HCT116 (cell line): Measurements from ENCODE around the gene SLCO2A1.

Experiments used
- EZH2phosphoT487 ChIP-seq: fragments of 200-600 bp; IDR thresholded peaks from 2 replicates; pipeline ENCODE4 v1.6.1; 2018; ENCODE audit warnings: antibody characterized with exemption, borderline replicate concordance
- POLR2A ChIP-seq: IDR thresholded peaks from 2 replicates; pipeline ENCODE4 v1.7.0; 2011; ENCODE audit warnings: borderline replicate concordance; ENCODE audit not compliant: insufficient read depth, insufficient read length; ENCODE audit errors: extremely low read depth
- RAD21 ChIP-seq: IDR thresholded peaks from 2 replicates; pipeline ENCODE4 v1.6.1; 2012; ENCODE audit warnings: low read depth, mild to moderate bottlenecking
- SRF ChIP-seq: IDR thresholded peaks from 2 replicates; pipeline ENCODE4 v1.6.1; 2012; ENCODE audit warnings: low read depth
- ZNF274 ChIP-seq: fragments of 200-500 bp; sonication (Bioruptor generic); IDR thresholded peaks from 2 replicates; pipeline ENCODE4 v1.6.1; 2014; ENCODE audit warnings: mild to moderate bottlenecking, low read depth, low read length, inconsistent platforms
- TF ChIP-seq, protein P1 (sequence below), 3 experiments: fragments of 200-600 bp in 1 of 3; sonication (generic) in 1 of 3; IDR thresholded peaks in 2 of 3; conservative IDR thresholded peaks in 1 of 3; 2 replicates each; pipeline ENCODE4 v1.5.1; 2012 to 2017; ENCODE audit warnings: low read depth in 2 of 3, low read length in 2 of 3, antibody characterized with exemption in 1 of 3, borderline replicate concordance in 1 of 3, control low read depth in 1 of 3, mild to moderate bottlenecking in 1 of 3, mixed read lengths in 1 of 3, mixed run types in 1 of 3, moderate library complexity in 1 of 3; ENCODE audit not compliant: insufficient read depth in 1 of 3
- TF ChIP-seq, protein P2 (sequence below): IDR thresholded peaks from 2 replicates; pipeline ENCODE4 v1.6.1; 2012
- TF ChIP-seq, protein P3 (sequence below): IDR thresholded peaks from 2 replicates; pipeline ENCODE4 v1.6.1; 2011; ENCODE audit warnings: mild to moderate bottlenecking, low read length, moderate library complexity; ENCODE audit not compliant: insufficient replicate concordance; ENCODE audit errors: extremely low read depth

DNA sequence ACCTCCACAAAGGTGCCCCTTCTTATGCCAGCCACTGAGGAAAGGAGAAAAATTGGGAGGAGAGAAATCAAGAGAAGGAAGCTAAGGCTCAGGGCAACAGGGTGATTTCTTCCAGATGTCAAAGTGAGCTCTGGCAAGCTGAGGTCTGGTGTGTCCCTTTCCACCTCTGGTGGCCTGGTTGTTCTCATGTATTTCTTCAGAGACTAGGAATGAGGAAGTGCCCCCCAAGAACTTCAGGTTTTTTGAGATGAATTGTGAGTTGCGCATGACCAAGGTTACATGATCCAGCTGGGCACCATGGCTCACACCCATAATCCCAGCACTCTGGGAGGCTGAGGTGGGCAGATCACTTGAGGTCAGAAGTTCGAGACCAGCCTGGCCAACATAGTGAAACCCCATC, 139.7 kb downstream of the SLCO2A1 start:
- no peak for TF ChIP-seq RAD21
- no peak for TF ChIP-seq ZNF274
- TF ChIP-seq, protein P1, sequence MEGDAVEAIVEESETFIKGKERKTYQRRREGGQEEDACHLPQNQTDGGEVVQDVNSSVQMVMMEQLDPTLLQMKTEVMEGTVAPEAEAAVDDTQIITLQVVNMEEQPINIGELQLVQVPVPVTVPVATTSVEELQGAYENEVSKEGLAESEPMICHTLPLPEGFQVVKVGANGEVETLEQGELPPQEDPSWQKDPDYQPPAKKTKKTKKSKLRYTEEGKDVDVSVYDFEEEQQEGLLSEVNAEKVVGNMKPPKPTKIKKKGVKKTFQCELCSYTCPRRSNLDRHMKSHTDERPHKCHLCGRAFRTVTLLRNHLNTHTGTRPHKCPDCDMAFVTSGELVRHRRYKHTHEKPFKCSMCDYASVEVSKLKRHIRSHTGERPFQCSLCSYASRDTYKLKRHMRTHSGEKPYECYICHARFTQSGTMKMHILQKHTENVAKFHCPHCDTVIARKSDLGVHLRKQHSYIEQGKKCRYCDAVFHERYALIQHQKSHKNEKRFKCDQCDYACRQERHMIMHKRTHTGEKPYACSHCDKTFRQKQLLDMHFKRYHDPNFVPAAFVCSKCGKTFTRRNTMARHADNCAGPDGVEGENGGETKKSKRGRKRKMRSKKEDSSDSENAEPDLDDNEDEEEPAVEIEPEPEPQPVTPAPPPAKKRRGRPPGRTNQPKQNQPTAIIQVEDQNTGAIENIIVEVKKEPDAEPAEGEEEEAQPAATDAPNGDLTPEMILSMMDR (IDR thresholded peaks at IDR 0.05 in 2 of 3, conservative IDR thresholded peaks at IDR 0.05 in 1 of 3; ENCODE audit: borderline replicate concordance in 1 of 3, insufficient read depth in 1 of 3, low read depth in 2 of 3, low read length in 2 of 3): no peak
- no peak for TF ChIP-seq EZH2phosphoT487
- no peak for TF ChIP-seq POLR2A
- no peak for TF ChIP-seq SRF
- TF ChIP-seq, protein P2, sequence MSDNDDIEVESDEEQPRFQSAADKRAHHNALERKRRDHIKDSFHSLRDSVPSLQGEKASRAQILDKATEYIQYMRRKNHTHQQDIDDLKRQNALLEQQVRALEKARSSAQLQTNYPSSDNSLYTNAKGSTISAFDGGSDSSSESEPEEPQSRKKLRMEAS: no peak
- TF ChIP-seq, protein P3, sequence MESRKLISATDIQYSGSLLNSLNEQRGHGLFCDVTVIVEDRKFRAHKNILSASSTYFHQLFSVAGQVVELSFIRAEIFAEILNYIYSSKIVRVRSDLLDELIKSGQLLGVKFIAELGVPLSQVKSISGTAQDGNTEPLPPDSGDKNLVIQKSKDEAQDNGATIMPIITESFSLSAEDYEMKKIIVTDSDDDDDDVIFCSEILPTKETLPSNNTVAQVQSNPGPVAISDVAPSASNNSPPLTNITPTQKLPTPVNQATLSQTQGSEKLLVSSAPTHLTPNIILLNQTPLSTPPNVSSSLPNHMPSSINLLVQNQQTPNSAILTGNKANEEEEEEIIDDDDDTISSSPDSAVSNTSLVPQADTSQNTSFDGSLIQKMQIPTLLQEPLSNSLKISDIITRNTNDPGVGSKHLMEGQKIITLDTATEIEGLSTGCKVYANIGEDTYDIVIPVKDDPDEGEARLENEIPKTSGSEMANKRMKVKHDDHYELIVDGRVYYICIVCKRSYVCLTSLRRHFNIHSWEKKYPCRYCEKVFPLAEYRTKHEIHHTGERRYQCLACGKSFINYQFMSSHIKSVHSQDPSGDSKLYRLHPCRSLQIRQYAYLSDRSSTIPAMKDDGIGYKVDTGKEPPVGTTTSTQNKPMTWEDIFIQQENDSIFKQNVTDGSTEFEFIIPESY: no peak
